GM12892 (cell line): Measurements from ENCODE around the gene ACSM2B.
"Not testable (repeated sequence)": the region's sequence is repeated elsewhere in the genome, so short reads cannot be mapped to it uniquely, and the experiment has no call there.

Source experiments
- DNase-seq: peaks from one replicate; pipeline ENCODE4 v3.0.0; 2011; ENCODE audit not compliant: insufficient read length
- FAIRE-seq: peaks from 2 replicates; lab custom pipeline; 2011; peaks lifted over from hg19 to GRCh38; lab: Jason Lieb, UNC
- POLR2A ChIP-seq: IDR thresholded peaks from 2 replicates; pipeline ENCODE4 v1.6.1; 2011; ENCODE audit warnings: low read depth, low read length, control low read depth
- POLR2AphosphoS5 ChIP-seq: IDR thresholded peaks from 2 replicates; pipeline ENCODE4 v1.6.1; 2011; ENCODE audit warnings: low read depth, low read length, control low read depth
- TAF1 ChIP-seq: IDR thresholded peaks from 2 replicates; pipeline ENCODE4 v1.6.1; 2011; ENCODE audit warnings: low read depth, mild to moderate bottlenecking, control low read depth, low read length, borderline replicate concordance

Gene ACSM2B

GRCh38 chr16:20520103-20520502 lies 56.1 kb downstream of the ACSM2B start:
- DNase-seq (no peak), FAIRE-seq (no peak)
- no peak for TF ChIP-seq TAF1
- TF ChIP-seq POLR2AphosphoS5: no peak
- TF ChIP-seq POLR2A: no peak

GRCh38 chr16:20519231-20519630 lies 56.9 kb downstream of the ACSM2B start:
- DNase-seq (no peak), FAIRE-seq (no peak)
- TF ChIP-seq POLR2A (no peak), POLR2AphosphoS5 (no peak), TAF1 (no peak)

- FAIRE-seq: no peak
- TF ChIP-seq POLR2AphosphoS5 (no peak), POLR2A (no peak), TAF1 (no peak)
- DNase-seq: no peak
These were observed 59.0 kb downstream of the ACSM2B start for GRCh38 chr16:20517149-20517548.

- FAIRE-seq: no peak
- DNase-seq: no peak
These were observed 60.5 kb downstream of the ACSM2B start for GRCh38 chr16:20515688-20516090.

GRCh38 chr16:20510323-20510722 lies 65.8 kb downstream of the ACSM2B start:
- FAIRE-seq (no peak), DNase-seq (no peak)
- TF ChIP-seq TAF1 (no peak), POLR2A (no peak), POLR2AphosphoS5 (no peak)

More at GRCh38 chr16:20515688-20516090, 60.5 kb downstream of the ACSM2B start:
- TF ChIP-seq TAF1: no peak
- no peak for TF ChIP-seq POLR2AphosphoS5

GRCh38 chr16:20507280-20507679 lies 68.9 kb downstream of the ACSM2B start:
- TF ChIP-seq POLR2A (no peak), TAF1 (no peak), POLR2AphosphoS5 (no peak)
- DNase-seq (no peak), FAIRE-seq (no peak)

- no peak for DNase-seq
- TF ChIP-seq TAF1: no peak
- no peak for FAIRE-seq
These were observed 71.7 kb downstream of the ACSM2B start for GRCh38 chr16:20504418-20504817.

- FAIRE-seq, DNase-seq: not testable (repeated sequence)
These were observed 84.7 kb downstream of the ACSM2B start for GRCh38 chr16:20491448-20491847.

- not testable (repeated sequence) for FAIRE-seq, DNase-seq
These were observed 85.2 kb downstream of the ACSM2B start for GRCh38 chr16:20490994-20491393.
